Peyer's patch (tissue), 4 donors: ENCODE measurements around the gene PACSIN1. TPM values are rescaled to one million over a fixed set of nuclear protein-coding genes. Genes with fewer than 3 reads are reported as not detected.

Source experiments
- DNase-seq, 3 donors: peaks; one replicate each; pipeline ENCODE4 v3.0.0-alpha.2; 2017 to 2019
- H3K27ac ChIP-seq, 4 donors: fragments of 200-600 bp; sonication (generic); one replicate each; pipeline ENCODE4 v1.5.1; 2016 to 2019
- H3K27me3 ChIP-seq, 2 donors: fragments of 200-600 bp; sonication (generic); one replicate each; pipeline ENCODE4 v1.5.1; 2019
- H3K36me3 ChIP-seq, 3 donors: fragments of 200-600 bp; sonication (generic); one replicate each; pipeline ENCODE4 v1.5.1; 2016 to 2019
- H3K4me1 ChIP-seq, 4 donors: fragments of 200-600 bp; sonication (generic); one replicate each; pipeline ENCODE4 v1.5.1; 2016 to 2019
- H3K4me3 ChIP-seq, 4 donors: fragments of 200-600 bp; sonication (generic); 1 replicate in 3 of 4; 2 replicates in 1 of 4; pipeline ENCODE4 v1.5.1; 2016 to 2019; ENCODE audit warnings: mild to moderate bottlenecking in 1 of 4
- H3K9me3 ChIP-seq, 4 donors: fragments of 200-600 bp; sonication (generic); one replicate each; pipeline ENCODE4 v1.5.1; 2016 to 2019; ENCODE audit warnings: mild to moderate bottlenecking in 1 of 4
- POLR2A ChIP-seq, 2 donors: fragments of 450-650 bp; IDR thresholded peaks; one replicate each; pipeline ENCODE4 v1.5.1; 2017; ENCODE audit warnings: antibody characterized with exemption in 2 of 2, mild to moderate bottlenecking in 2 of 2, moderate library complexity in 2 of 2
- total RNA-seq, 4 donors: library from RNA; depleted of rRNA; stranded (reverse); fragments of >200 nt; gene quantifications; one replicate each; pipeline ENCODE4 v1.1.0, GENCODE V29; 2016
- TF ChIP-seq, protein P1 (sequence below), 6 experiments: fragments of 450-650 bp in 4 of 6; fragments of 200-600 bp in 2 of 6; sonication (generic) in 1 of 6; IDR thresholded peaks; one replicate each; pipeline ENCODE4 v1.5.1; 2017 to 2019; ENCODE audit warnings: antibody characterized with exemption in 6 of 6, mild to moderate bottlenecking in 3 of 6, moderate library complexity in 1 of 6

The PACSIN1 gene
- total RNA-seq, 4 donors from 2014 or later, result 0.28 to 9.9 (median 0.40) TPM; not detected in 1

DNA sequence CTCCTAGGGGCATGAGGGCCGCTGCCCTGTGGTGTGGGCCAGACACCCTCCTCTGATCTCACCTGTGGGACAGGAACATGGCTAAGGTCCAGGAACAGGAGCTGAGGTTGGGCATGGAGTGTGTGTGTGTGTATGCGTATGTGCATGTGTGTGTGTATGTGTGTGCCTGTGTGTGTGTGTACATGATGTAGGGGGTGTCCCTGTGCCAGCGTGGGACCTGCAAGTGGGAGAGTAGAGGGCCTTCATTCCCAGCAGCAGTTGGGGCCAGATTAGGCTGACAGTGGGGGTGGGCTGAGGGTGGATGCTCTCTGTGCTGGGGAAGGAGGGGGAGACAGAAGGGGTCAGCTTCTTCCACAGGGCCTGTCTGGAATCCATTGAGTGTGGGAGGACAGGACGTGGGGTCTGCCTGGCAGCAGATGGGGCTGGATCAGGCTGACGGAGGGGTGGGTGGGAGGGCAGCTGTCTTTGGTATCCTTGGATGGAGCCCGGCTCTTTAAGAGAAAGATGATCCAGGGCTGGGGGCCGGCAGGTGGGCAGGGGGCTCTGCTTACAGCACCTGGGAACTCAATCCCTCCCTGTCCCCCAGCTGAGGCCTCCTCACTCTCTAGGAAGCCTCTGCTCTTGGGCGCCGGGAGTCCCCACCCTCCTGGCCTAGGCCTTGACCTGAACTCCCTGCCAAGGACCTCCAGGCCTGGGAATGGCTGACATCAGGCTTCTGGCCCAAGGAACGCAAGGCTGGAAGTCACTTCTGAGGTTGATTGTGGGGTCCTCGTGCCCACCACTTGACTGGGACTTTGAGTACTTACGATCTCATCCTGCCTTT is 46.2 kb downstream of the PACSIN1 start:
- no peak overlapping the region for H3K27ac ChIP-seq
- TF ChIP-seq, protein P1, sequence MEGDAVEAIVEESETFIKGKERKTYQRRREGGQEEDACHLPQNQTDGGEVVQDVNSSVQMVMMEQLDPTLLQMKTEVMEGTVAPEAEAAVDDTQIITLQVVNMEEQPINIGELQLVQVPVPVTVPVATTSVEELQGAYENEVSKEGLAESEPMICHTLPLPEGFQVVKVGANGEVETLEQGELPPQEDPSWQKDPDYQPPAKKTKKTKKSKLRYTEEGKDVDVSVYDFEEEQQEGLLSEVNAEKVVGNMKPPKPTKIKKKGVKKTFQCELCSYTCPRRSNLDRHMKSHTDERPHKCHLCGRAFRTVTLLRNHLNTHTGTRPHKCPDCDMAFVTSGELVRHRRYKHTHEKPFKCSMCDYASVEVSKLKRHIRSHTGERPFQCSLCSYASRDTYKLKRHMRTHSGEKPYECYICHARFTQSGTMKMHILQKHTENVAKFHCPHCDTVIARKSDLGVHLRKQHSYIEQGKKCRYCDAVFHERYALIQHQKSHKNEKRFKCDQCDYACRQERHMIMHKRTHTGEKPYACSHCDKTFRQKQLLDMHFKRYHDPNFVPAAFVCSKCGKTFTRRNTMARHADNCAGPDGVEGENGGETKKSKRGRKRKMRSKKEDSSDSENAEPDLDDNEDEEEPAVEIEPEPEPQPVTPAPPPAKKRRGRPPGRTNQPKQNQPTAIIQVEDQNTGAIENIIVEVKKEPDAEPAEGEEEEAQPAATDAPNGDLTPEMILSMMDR (IDR thresholded peaks at IDR 0.05), result no peak
- TF ChIP-seq POLR2A (IDR thresholded peaks at IDR 0.05), result no peak
- no peaks in the 10 kb centered on the region for H3K9me3 ChIP-seq
- H3K4me3 ChIP-seq, result no peak overlapping the region
- H3K4me1 ChIP-seq, result no peaks in the 10 kb centered on the region
- DNase-seq, result no peak
- no peaks in the 10 kb centered on the region for H3K36me3 ChIP-seq
- no peaks in the 10 kb centered on the region for H3K27me3 ChIP-seq

GRCh38 chr6:34512738-34513115 is 46.9 kb downstream of the PACSIN1 start:
- no peaks in the 10 kb centered on the region for H3K27me3 ChIP-seq
- H3K27ac ChIP-seq, result no peak overlapping the region
- no peaks in the 10 kb centered on the region for H3K36me3 ChIP-seq
- H3K9me3 ChIP-seq, result no peaks in the 10 kb centered on the region
- no peak overlapping the region for H3K4me3 ChIP-seq
- no peak for DNase-seq
- TF ChIP-seq, protein P1 (IDR thresholded peaks at IDR 0.05), result no peak
- TF ChIP-seq POLR2A (IDR thresholded peaks at IDR 0.05), result no peak
- H3K4me1 ChIP-seq, result no peaks in the 10 kb centered on the region

DNA sequence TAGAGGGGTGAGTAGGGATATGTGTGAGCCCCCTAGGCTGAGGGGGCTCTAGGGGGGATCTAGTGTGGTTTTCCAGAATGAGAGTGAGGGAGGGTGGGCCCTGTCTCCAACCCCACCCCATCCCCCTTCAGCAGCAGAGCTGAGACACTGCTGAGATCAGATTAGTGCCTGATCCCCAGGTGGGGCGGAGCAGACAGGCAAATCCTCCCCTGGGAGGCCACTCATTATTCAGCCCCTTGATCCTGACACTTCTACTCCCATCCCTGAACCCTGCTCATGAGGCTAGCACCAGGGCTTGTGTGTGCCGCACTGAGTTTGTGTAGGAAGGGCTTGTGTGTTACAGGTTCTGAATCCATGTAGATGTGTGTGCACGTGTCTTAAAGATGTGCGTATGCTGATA is 47.8 kb downstream of the PACSIN1 start:
- H3K9me3 ChIP-seq, result no peaks in the 10 kb centered on the region
- H3K4me1 ChIP-seq, result no peaks in the 10 kb centered on the region
- H3K4me3 ChIP-seq, result no peak overlapping the region
- no peak for DNase-seq
- H3K27ac ChIP-seq, result no peak overlapping the region
- no peak for TF ChIP-seq POLR2A (IDR thresholded peaks at IDR 0.05)
- TF ChIP-seq, protein P1 (IDR thresholded peaks at IDR 0.05), result no peak
- H3K27me3 ChIP-seq, result no peaks in the 10 kb centered on the region
- H3K36me3 ChIP-seq, result no peaks in the 10 kb centered on the region

DNA sequence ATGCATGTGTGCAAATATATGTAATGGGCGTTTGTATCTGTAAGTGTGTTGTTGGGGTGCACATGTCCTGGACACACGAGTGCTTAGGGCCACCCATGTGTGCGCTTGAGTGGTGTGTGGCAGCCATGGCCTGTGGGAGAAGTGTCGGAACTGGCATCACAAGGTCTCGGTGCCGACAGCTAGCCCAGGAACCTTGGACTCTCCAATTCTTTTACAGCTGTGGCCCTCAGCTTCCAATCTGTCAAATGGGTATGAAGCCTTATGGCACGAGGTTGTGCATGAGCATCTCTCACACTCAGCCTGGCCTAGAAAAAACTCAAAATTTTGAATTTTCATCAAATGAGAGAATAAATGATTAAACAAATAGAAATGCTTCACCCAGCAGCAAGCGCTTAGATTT is 48.2 kb downstream of the PACSIN1 start:
- Histone ChIP-seq H3K4me1 (no peaks in the 10 kb centered on the region), H3K27me3 (no peaks in the 10 kb centered on the region), H3K9me3 (no peaks in the 10 kb centered on the region), H3K4me3 (no peak overlapping the region), H3K27ac (no peak overlapping the region), H3K36me3 (no peaks in the 10 kb centered on the region)
- no peak for TF ChIP-seq POLR2A (IDR thresholded peaks at IDR 0.05)
- TF ChIP-seq, protein P1 (IDR thresholded peaks at IDR 0.05), result no peak
- DNase-seq, result no peak

- TF ChIP-seq, protein P1 (IDR thresholded peaks at IDR 0.05), result no peak
- no peak for TF ChIP-seq POLR2A (IDR thresholded peaks at IDR 0.05)
- no peaks in the 10 kb centered on the region for H3K4me1 ChIP-seq
- no peaks in the 10 kb centered on the region for H3K36me3 ChIP-seq
- no peak overlapping the region for H3K27ac ChIP-seq
- no peaks in the 10 kb centered on the region for H3K9me3 ChIP-seq
- H3K4me3 ChIP-seq, result peak overlapping the region in 1 of 4 donors; percentile 16
- peak in 1 of 3 donors; percentile 37 for DNase-seq
- H3K27me3 ChIP-seq, result no peaks in the 10 kb centered on the region
These were observed 49.0 kb downstream of the PACSIN1 start for GRCh38 chr6:34514593-34515472.
